Activated T-helper 17 cell treated with anti-CD3 and anti-CD28 coated beads, Interleukin-2, amount 50 U/mL, for 72 hours (primary cell): Measurements from ENCODE around the gene VRK2. TPM values are rescaled to one million over a fixed set of nuclear protein-coding genes. Genes with fewer than 3 reads are reported as not detected.
"Not testable (repeated sequence)": the region's sequence is repeated elsewhere in the genome, so short reads cannot be mapped to it uniquely, and the experiment has no call there.

Experiments
- ATAC-seq: fragments of 150-1000 bp; cut with Tn5 transposase; replicated peaks from 2 replicates; pipeline ENCODE4 v1.10.0; 2021; ENCODE audit warnings: mild to moderate bottlenecking, moderate library complexity
- H3K27ac Mint-ChIP-seq: one replicate; pipeline ENCODE4 v1.8.0; 2022; ENCODE audit warnings: mixed read lengths
- H3K27me3 Mint-ChIP-seq: one replicate; pipeline ENCODE4 v1.8.0; 2022; ENCODE audit warnings: mixed read lengths
- H3K36me3 Mint-ChIP-seq: one replicate; pipeline ENCODE4 v1.8.0; 2022; ENCODE audit warnings: low read depth, mild to moderate bottlenecking, mixed read lengths
- H3K4me1 Mint-ChIP-seq: one replicate; pipeline ENCODE4 v1.8.0; 2022; ENCODE audit warnings: mixed read lengths
- H3K4me3 Mint-ChIP-seq: one replicate; pipeline ENCODE4 v1.8.0; 2022; ENCODE audit warnings: mild to moderate bottlenecking, mixed read lengths
- H3K9me3 Mint-ChIP-seq: one replicate; pipeline ENCODE4 v1.8.0; 2022; ENCODE audit warnings: mixed read lengths
- total RNA-seq, 2 donors: library from RNA; stranded (reverse); gene quantifications; one replicate each; pipeline ENCODE4 v1.2.3, GENCODE V29; 2022

VRK2 gene
- total RNA-seq, 2 donors from 2014 or later, result 14.3 to 19.7 TPM

DNA sequence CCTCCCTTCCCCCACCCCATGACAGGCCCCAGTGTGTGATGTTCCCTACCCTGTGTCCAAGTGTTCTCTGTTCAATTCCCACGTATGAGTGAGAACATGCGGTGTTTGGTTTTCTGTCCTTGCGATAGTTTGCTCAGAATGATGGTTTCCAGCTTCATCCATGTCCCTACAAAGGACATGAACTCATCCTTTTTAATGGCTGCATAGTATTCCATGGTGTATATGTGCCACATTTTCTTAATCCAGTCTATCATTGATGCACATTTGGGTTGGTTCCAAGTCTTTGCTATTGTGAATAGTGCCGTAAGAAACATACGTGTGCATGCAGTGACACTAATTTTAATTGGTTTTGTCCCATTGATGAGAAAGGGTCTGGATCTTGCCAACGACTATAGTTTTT lies 99.2 kb downstream of the VRK2 start:
- not testable (repeated sequence) for H3K4me3 Mint-ChIP-seq

DNA sequence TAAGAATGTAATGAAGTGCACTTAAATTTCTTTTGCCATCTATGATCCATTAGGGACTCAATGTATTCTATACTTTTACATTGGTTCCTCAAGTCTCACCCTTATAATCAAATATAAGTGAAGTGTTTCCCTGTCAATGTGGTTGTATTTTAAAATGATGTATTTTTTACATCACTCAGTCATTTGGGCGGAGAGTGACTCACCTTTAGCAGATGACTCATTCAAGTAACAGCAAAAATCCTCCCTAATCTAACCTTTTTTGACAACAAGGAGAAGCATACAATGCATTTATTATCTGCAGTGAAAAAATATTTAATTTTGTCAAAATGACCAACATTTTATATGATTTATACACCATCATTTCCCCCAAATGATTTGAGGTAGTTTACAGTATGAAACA lies 100.1 kb downstream of the VRK2 start:
- no peaks in the 10 kb centered on the region for H3K4me1 Mint-ChIP-seq
- H3K27me3 Mint-ChIP-seq, result no peaks in the 10 kb centered on the region
- H3K9me3 Mint-ChIP-seq, result no peaks in the 10 kb centered on the region
- ATAC-seq, result peak; percentile 78
- H3K27ac Mint-ChIP-seq, result no peak overlapping the region
- peaks cover 35% of the 10 kb centered on the region for H3K36me3 Mint-ChIP-seq
- H3K4me3 Mint-ChIP-seq, result no peak overlapping the region

More for the DNA sequence above, 99.2 kb downstream of the VRK2 start:
- peaks cover 36% of the 10 kb centered on the region for H3K36me3 Mint-ChIP-seq
- H3K27ac Mint-ChIP-seq, ATAC-seq, H3K27me3 Mint-ChIP-seq, H3K9me3 Mint-ChIP-seq, H3K4me1 Mint-ChIP-seq: not testable (repeated sequence)

DNA sequence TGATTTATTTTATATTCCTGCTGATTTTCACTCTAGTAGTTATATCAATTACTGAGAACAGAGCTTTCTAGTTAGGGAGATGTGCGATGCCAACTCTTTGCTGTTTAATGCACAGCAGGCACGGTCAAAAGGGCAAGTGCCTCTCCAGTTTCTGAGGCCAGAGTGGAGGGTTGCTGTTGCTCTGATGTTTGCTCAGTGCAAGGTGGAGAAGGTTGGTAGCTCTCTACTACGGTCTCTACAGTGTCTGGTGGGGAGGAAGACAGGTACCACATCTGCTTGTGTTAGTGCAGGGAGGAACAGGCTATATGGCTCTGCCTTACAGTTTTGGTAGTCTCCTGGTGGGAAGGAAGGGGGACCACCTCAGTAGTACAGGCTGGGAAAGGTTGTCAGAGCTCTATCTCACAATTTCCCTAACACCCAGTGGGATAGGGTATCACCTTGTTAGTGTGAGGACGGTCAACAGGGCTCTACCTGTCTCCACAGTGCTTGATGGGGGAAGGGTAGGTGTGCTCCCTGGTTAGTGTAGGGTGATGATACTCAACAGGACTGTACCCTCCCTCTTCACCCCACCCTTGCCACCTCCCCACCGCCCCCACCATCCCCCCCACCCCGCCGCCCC lies 108.7 kb downstream of the VRK2 start:
- H3K4me3 Mint-ChIP-seq, result no peak overlapping the region
- H3K27ac Mint-ChIP-seq, result no peak overlapping the region
- no peak for ATAC-seq
- H3K9me3 Mint-ChIP-seq, result no peaks in the 10 kb centered on the region
- H3K27me3 Mint-ChIP-seq, result no peaks in the 10 kb centered on the region
- H3K4me1 Mint-ChIP-seq, result no peaks in the 10 kb centered on the region
- peaks cover 63% of the 10 kb centered on the region for H3K36me3 Mint-ChIP-seq

DNA sequence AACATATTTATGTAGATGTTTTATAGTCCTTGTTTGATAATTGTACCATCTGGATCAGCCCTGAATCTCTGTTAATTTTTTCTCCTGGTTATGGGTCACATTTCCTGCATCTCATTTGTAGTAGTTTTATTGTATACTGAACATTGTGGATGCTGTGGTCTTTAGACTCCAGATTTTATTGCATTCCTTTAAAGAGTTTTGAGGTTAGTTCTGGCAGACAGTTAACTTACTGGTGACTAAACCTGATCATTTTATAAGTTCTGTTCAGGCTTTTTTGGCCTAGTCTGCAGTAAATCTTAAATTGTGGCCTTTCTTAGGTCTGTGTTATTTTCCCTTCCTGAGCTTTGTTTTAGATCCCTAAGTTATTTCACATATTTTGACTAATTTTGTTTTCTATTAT lies 110.2 kb downstream of the VRK2 start:
- Mint-ChIP-seq H3K9me3 (no peaks in the 10 kb centered on the region), H3K27ac (no peak overlapping the region), H3K4me3 (no peak overlapping the region), H3K36me3 (peaks cover 76% of the 10 kb centered on the region), H3K4me1 (no peaks in the 10 kb centered on the region), H3K27me3 (no peaks in the 10 kb centered on the region)
- ATAC-seq, result no peak

DNA sequence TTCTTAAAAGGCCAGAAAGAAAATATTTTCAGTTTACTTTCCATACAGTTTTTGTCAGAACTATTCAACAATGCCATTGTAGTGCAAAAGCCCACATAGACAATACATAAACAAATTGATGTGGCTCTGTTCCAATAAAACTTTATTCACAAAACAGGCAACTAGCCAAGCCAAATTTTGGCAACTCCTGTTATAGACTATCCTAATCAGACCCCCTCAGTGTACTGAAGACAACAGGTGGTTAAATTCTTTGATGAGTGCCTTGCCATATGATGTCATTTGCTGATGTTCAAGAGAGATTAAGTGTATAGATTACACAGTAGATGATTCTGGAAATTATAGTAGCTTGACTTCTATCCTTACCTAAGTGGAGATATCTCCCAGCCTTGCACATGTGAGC lies 111.1 kb downstream of the VRK2 start:
- ATAC-seq, result no peak
- Mint-ChIP-seq H3K4me3 (no peak overlapping the region), H3K27ac (no peak overlapping the region), H3K36me3 (peaks cover 80% of the 10 kb centered on the region), H3K4me1 (no peaks in the 10 kb centered on the region), H3K9me3 (no peaks in the 10 kb centered on the region), H3K27me3 (no peaks in the 10 kb centered on the region)

DNA sequence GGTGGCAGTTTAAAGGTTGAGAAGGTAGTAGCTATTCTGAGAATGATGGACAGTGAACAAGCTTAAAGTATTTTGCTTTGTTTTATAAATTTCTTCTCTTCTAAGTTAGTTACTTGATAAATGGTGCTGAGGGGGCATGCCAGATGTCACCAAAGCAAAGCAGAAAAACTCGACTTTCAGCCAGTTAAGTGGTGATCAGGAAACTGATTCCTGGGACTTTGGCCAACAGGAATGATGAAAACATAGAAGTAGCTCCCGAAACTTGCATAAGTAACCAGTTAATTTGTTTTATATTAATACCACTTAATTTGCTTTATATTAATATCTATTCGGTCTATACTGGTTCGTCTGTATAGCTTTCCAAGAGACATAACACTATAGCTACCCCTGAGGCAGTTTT lies 111.9 kb downstream of the VRK2 start:
- H3K9me3 Mint-ChIP-seq, result no peaks in the 10 kb centered on the region
- H3K36me3 Mint-ChIP-seq, result peaks cover 79% of the 10 kb centered on the region
- no peaks in the 10 kb centered on the region for H3K27me3 Mint-ChIP-seq
- no peak overlapping the region for H3K27ac Mint-ChIP-seq
- H3K4me3 Mint-ChIP-seq, result no peak overlapping the region
- H3K4me1 Mint-ChIP-seq, result no peaks in the 10 kb centered on the region
- ATAC-seq, result no peak

DNA sequence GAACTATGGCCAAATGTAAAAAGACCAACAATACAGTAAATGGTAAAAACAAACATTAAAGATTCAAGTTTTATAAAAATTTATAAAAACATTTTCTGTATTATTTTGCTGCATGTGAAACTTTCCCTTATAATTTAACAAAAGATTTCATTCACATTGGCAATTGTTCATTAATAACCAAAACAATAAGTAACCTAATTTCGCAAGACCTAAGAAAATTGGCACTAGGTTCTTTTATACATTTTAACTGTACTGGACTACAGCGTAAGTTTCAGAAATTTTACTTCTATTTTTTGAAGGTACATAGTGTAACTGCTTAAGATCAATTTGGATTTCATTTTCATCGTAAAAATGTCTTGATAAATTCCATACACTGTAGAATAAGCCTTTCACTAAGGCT lies 117.3 kb downstream of the VRK2 start:
- H3K36me3 Mint-ChIP-seq, result peaks cover 40% of the 10 kb centered on the region
- no peak overlapping the region for H3K27ac Mint-ChIP-seq
- no peak for ATAC-seq
- H3K27me3 Mint-ChIP-seq, result no peaks in the 10 kb centered on the region
- H3K9me3 Mint-ChIP-seq, result no peaks in the 10 kb centered on the region
- H3K4me3 Mint-ChIP-seq, result no peak overlapping the region
- H3K4me1 Mint-ChIP-seq, result no peaks in the 10 kb centered on the region

DNA sequence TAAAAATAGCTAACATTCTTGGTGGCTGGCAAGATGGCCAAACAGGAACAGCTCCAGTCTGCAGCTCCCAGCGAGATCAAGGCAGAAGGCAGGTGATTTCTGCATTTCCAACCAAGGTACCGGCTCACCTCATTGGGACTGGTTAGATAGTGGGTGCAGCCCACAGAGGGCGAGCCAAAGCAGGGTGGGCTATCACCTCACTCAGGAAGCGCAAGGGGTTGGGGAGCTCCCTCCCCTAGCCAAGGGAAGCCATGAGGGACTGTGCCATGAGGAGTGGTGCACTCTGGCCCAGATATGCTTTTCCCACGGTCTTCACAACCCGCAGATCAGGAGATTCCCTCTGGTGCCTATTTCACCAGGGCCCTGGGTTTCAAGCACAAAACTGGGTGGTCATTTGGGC lies 121.5 kb downstream of the VRK2 start:
- not testable (repeated sequence) for ATAC-seq, H3K27me3 Mint-ChIP-seq

DNA sequence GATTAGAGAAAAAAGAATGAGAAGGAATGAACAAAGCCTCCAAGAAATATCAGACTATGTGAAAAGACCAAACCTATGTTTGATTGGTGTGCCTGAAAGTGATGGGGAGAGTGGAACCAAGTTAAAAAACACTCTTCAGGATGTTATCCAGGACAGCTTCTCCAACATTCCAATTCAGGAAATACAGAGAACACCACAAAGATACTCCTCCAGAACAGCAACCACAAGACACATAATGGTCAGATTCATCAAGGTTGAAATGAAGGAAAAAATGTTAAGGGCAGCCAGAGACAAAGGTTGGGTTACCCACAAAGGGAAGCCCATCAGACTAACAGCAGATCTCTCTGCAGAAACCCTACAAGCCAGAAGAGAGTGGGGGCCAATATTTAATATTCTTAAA lies 123.2 kb downstream of the VRK2 start:
- not testable (repeated sequence) for H3K27ac Mint-ChIP-seq, H3K27me3 Mint-ChIP-seq, ATAC-seq, H3K4me3 Mint-ChIP-seq, H3K4me1 Mint-ChIP-seq
- Mint-ChIP-seq H3K9me3 (peaks cover 23% of the 10 kb centered on the region), H3K36me3 (peaks cover 23% of the 10 kb centered on the region)

More for the DNA sequence above, 121.5 kb downstream of the VRK2 start:
- H3K4me3 Mint-ChIP-seq, H3K4me1 Mint-ChIP-seq, H3K27ac Mint-ChIP-seq: not testable (repeated sequence)
- H3K9me3 Mint-ChIP-seq, result peaks cover 18% of the 10 kb centered on the region
- H3K36me3 Mint-ChIP-seq, result peaks cover 16% of the 10 kb centered on the region

DNA sequence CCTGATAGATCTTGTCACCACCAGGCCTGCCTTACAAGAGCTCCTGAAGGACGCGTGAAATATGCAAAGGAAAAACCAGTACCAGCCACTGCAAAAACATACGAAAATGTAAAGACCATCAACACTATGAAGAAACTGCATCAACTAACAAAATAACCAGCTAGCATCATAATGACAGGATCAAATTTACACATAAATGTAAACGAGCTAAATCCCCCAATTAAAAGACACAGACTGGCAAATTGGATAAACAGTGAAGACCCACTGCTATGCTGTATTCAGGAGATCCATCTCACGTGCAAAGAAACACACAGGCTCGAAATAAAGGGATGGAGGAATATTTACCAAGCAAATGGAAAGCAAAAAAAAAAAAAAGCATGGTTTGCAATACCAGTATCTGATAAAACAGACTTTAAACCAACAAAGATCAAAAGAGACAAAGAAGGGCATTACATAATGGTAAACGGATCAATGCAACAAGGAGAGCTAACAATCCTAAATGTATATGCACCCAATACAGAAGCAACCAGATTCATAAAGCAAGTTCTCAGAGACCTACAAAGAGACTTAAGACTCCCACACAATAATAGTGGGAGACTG lies 123.8 kb downstream of the VRK2 start:
- peaks cover 23% of the 10 kb centered on the region for H3K9me3 Mint-ChIP-seq
- not testable (repeated sequence) for ATAC-seq, H3K27ac Mint-ChIP-seq, H3K27me3 Mint-ChIP-seq, H3K4me3 Mint-ChIP-seq, H3K4me1 Mint-ChIP-seq
- H3K36me3 Mint-ChIP-seq, result peaks cover 23% of the 10 kb centered on the region

DNA sequence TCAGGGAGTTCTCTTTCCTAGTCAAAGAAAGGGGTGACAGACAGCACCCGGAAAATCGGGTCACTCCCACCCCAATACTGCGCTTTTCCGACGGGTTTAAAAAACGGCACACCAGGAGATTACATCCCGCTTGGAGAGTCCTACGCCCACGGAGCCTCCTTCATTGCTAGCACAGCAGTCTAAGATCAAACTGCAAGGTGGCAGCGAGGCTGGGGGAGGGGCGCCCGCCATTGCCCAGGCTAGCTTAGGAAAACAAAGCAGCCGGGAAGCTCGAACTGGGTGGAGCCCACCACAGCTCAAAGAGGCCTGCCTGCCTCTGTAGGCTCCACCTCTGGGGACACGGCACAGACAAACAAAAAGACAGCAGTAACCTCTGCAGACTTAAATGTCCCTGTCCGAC lies 125.2 kb downstream of the VRK2 start:
- not testable (repeated sequence) for H3K4me3 Mint-ChIP-seq, ATAC-seq, H3K4me1 Mint-ChIP-seq, H3K27ac Mint-ChIP-seq, H3K27me3 Mint-ChIP-seq
- H3K36me3 Mint-ChIP-seq, result peaks cover 23% of the 10 kb centered on the region
- H3K9me3 Mint-ChIP-seq, result peaks cover 23% of the 10 kb centered on the region

DNA sequence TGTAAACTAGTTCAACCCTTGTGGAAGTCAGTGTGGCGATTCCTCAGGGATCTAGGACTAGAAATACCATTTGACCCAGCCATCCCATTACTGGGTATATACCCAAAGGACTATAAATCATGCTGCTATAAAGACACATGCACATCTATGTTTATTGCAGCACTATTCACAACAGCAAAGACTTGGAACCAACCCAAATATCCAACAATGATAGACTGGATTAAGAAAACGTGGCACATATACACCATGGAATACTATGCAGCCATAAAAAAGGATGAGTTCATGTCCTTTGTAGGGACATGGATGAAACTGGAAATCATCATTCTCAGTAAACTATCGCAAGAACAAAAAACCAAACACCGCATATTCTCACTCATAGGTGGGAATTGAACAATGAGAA lies 130.6 kb downstream of the VRK2 start:
- not testable (repeated sequence) for ATAC-seq, H3K27me3 Mint-ChIP-seq, H3K4me3 Mint-ChIP-seq, H3K27ac Mint-ChIP-seq, H3K36me3 Mint-ChIP-seq, H3K4me1 Mint-ChIP-seq, H3K9me3 Mint-ChIP-seq

DNA sequence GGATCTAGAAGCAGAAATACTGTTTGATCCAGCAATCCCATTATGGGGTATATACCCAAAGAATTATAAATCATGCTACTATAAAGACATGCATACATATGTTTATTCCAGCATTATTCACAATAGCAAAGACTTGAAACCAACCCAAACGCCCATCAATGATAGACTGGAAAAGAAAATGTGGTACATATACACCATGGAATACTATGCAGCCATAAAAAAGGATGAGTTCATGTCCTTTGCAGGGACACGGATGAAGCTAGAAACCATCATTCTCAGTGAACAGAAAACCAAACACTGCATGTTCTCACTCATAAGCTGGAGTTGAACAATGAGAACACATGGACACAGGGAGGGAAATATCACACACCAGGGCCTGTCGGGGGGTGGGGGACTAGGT lies 133.6 kb downstream of the VRK2 start:
- H3K36me3 Mint-ChIP-seq, ATAC-seq, H3K4me1 Mint-ChIP-seq, H3K4me3 Mint-ChIP-seq, H3K27ac Mint-ChIP-seq, H3K27me3 Mint-ChIP-seq, H3K9me3 Mint-ChIP-seq: not testable (repeated sequence)

DNA sequence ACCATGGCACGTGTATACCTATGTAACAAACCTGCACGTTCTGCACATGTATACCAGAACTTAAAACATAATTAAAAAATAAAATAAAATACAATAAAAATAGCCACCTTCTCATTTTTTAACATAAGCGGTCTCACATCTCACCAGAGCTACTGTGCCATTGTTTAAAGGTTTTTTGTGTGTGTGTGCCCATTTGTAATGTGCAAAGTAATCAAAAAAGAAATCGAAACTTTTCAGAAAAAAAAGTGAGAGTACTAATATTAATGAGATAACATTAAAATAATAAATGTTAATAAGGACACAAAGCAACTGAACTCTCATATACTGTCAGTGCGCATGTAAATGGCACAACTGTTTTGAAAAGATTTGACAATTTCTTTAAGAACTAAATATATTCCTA lies 134.0 kb downstream of the VRK2 start:
- H3K27ac Mint-ChIP-seq, result no peak overlapping the region
- H3K9me3 Mint-ChIP-seq, result no peaks in the 10 kb centered on the region
- H3K36me3 Mint-ChIP-seq, result no peaks in the 10 kb centered on the region
- no peaks in the 10 kb centered on the region for H3K27me3 Mint-ChIP-seq
- H3K4me3 Mint-ChIP-seq, result no peak overlapping the region
- ATAC-seq, result no peak
- H3K4me1 Mint-ChIP-seq, result no peaks in the 10 kb centered on the region

DNA sequence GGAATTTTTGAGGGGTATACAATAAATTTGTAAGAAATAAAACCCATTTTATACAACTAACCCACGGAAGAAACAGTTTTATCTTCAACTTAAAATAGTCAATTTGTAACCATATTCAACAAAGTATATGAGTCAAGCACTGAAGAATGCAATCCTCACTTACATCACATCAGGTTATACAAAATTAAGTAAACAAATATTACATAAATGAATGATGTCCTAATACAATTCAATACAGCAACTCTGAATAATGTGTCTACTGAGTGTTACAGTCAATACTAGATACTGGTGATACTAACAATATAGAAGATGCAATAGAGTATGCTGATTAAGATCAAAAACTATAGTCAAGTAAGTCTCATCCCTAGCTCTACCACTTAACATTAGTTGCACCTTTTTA lies 135.9 kb downstream of the VRK2 start:
- Mint-ChIP-seq H3K4me3 (no peak overlapping the region), H3K27me3 (no peaks in the 10 kb centered on the region), H3K36me3 (peaks cover 5% of the 10 kb centered on the region), H3K27ac (no peak overlapping the region), H3K4me1 (no peaks in the 10 kb centered on the region), H3K9me3 (no peaks in the 10 kb centered on the region)
- no peak for ATAC-seq

DNA sequence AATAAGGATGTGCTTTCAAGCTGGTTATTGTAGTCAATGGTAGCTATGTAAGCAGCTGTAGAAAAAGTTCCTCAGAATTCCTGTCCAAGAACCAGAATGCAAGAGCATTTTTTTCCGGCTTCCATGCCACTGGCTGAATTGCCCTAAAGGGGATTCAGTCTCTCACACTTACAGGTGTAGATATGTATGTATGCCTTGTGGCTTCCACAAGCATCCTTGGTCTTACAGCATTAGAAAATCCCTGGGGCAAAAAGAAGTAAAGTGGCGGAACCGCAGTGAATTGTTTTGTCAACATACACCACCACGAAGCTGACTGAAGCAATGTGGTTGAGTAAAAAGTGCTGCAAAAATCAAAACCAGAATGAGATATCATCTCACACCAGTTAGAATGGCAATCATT lies 139.9 kb downstream of the VRK2 start:
- H3K36me3 Mint-ChIP-seq, result peaks cover 11% of the 10 kb centered on the region
- no peaks in the 10 kb centered on the region for H3K27me3 Mint-ChIP-seq
- ATAC-seq, result no peak
- H3K27ac Mint-ChIP-seq, result peak overlapping the region; percentile 54
- H3K4me1 Mint-ChIP-seq, result no peaks in the 10 kb centered on the region
- no peaks in the 10 kb centered on the region for H3K9me3 Mint-ChIP-seq
- H3K4me3 Mint-ChIP-seq, result no peak overlapping the region
